Measurements from ENCODE around the gene AOPEP.
"Not testable (repeated sequence)": the region's sequence is repeated elsewhere in the genome, so short reads cannot be mapped to it uniquely, and the experiment has no call there.

DNA sequence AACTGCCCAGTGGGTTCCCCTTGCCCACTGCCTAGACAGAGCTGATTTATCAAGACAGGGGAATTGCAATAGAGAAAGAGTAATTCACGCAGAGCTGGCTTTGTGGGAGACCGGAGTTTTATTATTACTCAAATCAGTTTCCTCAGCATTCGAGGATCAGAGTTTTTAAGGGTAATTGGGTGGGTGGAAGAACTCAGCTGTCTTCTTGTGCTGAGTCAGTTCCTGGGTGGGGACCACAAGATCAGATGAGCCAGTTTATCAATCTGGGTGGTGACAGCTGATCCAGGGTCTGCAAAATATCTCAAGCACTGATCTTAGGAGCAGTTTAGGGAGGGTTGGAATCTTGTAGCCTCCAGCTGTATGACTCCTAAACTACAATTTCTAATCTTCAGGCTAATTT is 152.3 kb downstream of the AOPEP start:
- TF ChIP-seq EZH2 (IDR thresholded peaks at IDR 0.05; ENCODE audit: insufficient read depth, low read length); CTCF (IDR thresholded peaks at IDR 0.05; ENCODE audit: insufficient read depth, low read depth, low read length): not testable (repeated sequence)

Data from astrocyte (in vitro differentiated cells and primary cell).